GM12878 (cell line): Measurements from ENCODE around the gene RPS4Y1.

Source experiments
- BCL11A ChIP-seq: IDR thresholded peaks from 2 replicates; pipeline ENCODE4 v1.6.1; 2011; ENCODE audit warnings: low read depth, low read length
- SREBF2 ChIP-seq: IDR thresholded peaks from 2 replicates; pipeline ENCODE4 v1.6.1; 2012; ENCODE audit warnings: mild to moderate bottlenecking, low read length
- TF ChIP-seq, protein P1 (sequence below): IDR thresholded peaks from 2 replicates; pipeline ENCODE4 v1.6.1; 2011; ENCODE audit warnings: low read depth, low read length, improper control_type of control experiment, borderline replicate concordance
- TF ChIP-seq, protein P2 (sequence below): IDR thresholded peaks from 2 replicates; pipeline ENCODE4 v1.6.1; 2012; ENCODE audit warnings: mild to moderate bottlenecking, low read depth, low read length

- TF ChIP-seq, protein P1, sequence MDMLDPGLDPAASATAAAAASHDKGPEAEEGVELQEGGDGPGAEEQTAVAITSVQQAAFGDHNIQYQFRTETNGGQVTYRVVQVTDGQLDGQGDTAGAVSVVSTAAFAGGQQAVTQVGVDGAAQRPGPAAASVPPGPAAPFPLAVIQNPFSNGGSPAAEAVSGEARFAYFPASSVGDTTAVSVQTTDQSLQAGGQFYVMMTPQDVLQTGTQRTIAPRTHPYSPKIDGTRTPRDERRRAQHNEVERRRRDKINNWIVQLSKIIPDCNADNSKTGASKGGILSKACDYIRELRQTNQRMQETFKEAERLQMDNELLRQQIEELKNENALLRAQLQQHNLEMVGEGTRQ: no peak
- TF ChIP-seq SREBF2 (no peak), BCL11A (no peak)
- TF ChIP-seq, protein P2, sequence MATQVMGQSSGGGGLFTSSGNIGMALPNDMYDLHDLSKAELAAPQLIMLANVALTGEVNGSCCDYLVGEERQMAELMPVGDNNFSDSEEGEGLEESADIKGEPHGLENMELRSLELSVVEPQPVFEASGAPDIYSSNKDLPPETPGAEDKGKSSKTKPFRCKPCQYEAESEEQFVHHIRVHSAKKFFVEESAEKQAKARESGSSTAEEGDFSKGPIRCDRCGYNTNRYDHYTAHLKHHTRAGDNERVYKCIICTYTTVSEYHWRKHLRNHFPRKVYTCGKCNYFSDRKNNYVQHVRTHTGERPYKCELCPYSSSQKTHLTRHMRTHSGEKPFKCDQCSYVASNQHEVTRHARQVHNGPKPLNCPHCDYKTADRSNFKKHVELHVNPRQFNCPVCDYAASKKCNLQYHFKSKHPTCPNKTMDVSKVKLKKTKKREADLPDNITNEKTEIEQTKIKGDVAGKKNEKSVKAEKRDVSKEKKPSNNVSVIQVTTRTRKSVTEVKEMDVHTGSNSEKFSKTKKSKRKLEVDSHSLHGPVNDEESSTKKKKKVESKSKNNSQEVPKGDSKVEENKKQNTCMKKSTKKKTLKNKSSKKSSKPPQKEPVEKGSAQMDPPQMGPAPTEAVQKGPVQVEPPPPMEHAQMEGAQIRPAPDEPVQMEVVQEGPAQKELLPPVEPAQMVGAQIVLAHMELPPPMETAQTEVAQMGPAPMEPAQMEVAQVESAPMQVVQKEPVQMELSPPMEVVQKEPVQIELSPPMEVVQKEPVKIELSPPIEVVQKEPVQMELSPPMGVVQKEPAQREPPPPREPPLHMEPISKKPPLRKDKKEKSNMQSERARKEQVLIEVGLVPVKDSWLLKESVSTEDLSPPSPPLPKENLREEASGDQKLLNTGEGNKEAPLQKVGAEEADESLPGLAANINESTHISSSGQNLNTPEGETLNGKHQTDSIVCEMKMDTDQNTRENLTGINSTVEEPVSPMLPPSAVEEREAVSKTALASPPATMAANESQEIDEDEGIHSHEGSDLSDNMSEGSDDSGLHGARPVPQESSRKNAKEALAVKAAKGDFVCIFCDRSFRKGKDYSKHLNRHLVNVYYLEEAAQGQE: no peak
Observed at GRCh38 chrY:2883561-2883960, 42.2 kb downstream of the RPS4Y1 start.
